HUES6 (cell line): ENCODE measurements around the gene LOXL4.

Experiments
- H3K27ac ChIP-seq: 2 replicates; pipeline ENCODE4 v1.7.0; 2013; ENCODE audit warnings: low read depth, mild to moderate bottlenecking, low read length, inconsistent platforms
- H3K27me3 ChIP-seq: 2 replicates; pipeline ENCODE4 v1.6.1; 2013; ENCODE audit warnings: low read length; ENCODE audit not compliant: control insufficient read depth, insufficient read depth
- H3K36me3 ChIP-seq: 2 replicates; pipeline ENCODE4 v1.6.1; 2013; ENCODE audit warnings: low read length; ENCODE audit not compliant: control insufficient read depth, insufficient read depth
- H3K4me1 ChIP-seq: 2 replicates; pipeline ENCODE4 v1.6.1; 2013; ENCODE audit warnings: low read length; ENCODE audit not compliant: control insufficient read depth, insufficient read depth
- H3K4me3 ChIP-seq: 2 replicates; pipeline ENCODE4 v1.5.1; 2013; ENCODE audit warnings: low read depth, low read length
- H3K9ac ChIP-seq: one replicate; pipeline ENCODE4 v1.6.1; 2013; ENCODE audit warnings: mild to moderate bottlenecking, low read length
- H3K9me3 ChIP-seq: 2 replicates; pipeline ENCODE4 v1.6.1; 2013; ENCODE audit warnings: low read depth, low read length; ENCODE audit not compliant: control insufficient read depth, insufficient read depth

Gene LOXL4

GRCh38 chr10:98262571-98262970, 5.4 kb downstream of the LOXL4 start:
- H3K27me3 ChIP-seq: peaks cover 4% of the 10 kb centered on the region; the same call in 1 of the 2 replicates
- no peaks in the 10 kb centered on the region for H3K36me3 ChIP-seq
- no peak overlapping the region for H3K4me3 ChIP-seq
- H3K4me1 ChIP-seq: peaks cover 20% of the 10 kb centered on the region
- no peak overlapping the region for H3K27ac ChIP-seq
- no peak overlapping the region for H3K9ac ChIP-seq
- no peaks in the 10 kb centered on the region for H3K9me3 ChIP-seq

- H3K9ac ChIP-seq: no peak overlapping the region
- H3K27ac ChIP-seq: no peak overlapping the region
- no peaks in the 10 kb centered on the region for H3K9me3 ChIP-seq
- no peaks in the 10 kb centered on the region for H3K27me3 ChIP-seq
- H3K4me3 ChIP-seq: no peak overlapping the region
- H3K36me3 ChIP-seq: no peaks in the 10 kb centered on the region
- peaks cover 12% of the 10 kb centered on the region; the same call in 1 of the 2 replicates for H3K4me1 ChIP-seq
These were observed 6.3 kb downstream of the LOXL4 start for GRCh38 chr10:98261436-98262277.

DNA sequence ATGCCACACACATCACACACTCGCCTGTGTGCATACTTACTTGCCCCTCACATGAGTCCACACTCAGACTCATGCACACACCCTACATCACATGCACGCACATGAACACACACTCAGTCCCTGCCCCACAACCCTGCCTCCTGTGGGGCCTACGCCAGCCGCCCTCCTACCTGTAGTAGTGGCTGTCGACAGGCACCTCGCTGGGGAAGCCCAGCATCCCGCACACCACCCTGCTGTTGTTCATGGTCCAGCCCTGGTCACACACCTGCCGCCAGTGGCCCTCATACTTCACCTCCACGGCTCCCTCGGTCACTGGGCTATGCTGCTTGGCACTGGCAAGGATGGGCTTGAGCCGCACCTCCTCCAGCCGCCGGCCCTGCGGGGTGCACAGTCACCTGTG, 7.2 kb downstream of the LOXL4 start:
- Histone ChIP-seq H3K36me3 (no peaks in the 10 kb centered on the region), H3K27ac (no peak overlapping the region), H3K9me3 (no peaks in the 10 kb centered on the region), H3K9ac (no peak overlapping the region), H3K27me3 (no peaks in the 10 kb centered on the region), H3K4me3 (no peak overlapping the region), H3K4me1 (peaks cover 4% of the 10 kb centered on the region; the same call in 1 of the 2 replicates)

DNA sequence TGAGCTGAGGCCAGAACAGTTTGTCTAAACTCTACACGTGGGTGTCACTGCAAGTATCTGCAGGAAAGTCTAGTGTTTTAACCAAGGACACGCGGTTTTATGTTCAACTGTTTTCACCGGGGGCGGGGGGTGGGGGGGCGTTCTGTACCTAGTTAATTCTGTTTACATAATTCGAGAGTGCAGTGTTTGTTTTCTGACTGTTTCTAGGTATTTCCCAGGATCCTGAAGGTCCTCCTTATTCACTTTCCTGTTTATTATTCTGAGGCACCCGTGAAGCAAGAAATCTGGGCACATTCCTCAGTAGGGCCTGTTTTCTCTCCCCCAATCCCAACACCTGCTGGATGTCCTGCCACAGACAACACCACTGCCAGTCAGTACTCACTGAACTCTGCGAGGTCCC, 7.6 kb downstream of the LOXL4 start:
- Histone ChIP-seq H3K27ac (no peak overlapping the region), H3K9ac (no peak overlapping the region), H3K4me3 (no peak overlapping the region), H3K4me1 (no peaks in the 10 kb centered on the region; the same call in 1 of the 2 replicates), H3K36me3 (no peaks in the 10 kb centered on the region), H3K9me3 (no peaks in the 10 kb centered on the region), H3K27me3 (no peaks in the 10 kb centered on the region)

GRCh38 chr10:98259606-98260315, 8.2 kb downstream of the LOXL4 start:
- no peak overlapping the region for H3K4me3 ChIP-seq
- no peak overlapping the region for H3K9ac ChIP-seq
- H3K36me3 ChIP-seq: no peaks in the 10 kb centered on the region
- H3K4me1 ChIP-seq: no peaks in the 10 kb centered on the region; the same call in 1 of the 2 replicates
- H3K9me3 ChIP-seq: no peaks in the 10 kb centered on the region
- H3K27me3 ChIP-seq: no peaks in the 10 kb centered on the region
- no peak overlapping the region for H3K27ac ChIP-seq

DNA sequence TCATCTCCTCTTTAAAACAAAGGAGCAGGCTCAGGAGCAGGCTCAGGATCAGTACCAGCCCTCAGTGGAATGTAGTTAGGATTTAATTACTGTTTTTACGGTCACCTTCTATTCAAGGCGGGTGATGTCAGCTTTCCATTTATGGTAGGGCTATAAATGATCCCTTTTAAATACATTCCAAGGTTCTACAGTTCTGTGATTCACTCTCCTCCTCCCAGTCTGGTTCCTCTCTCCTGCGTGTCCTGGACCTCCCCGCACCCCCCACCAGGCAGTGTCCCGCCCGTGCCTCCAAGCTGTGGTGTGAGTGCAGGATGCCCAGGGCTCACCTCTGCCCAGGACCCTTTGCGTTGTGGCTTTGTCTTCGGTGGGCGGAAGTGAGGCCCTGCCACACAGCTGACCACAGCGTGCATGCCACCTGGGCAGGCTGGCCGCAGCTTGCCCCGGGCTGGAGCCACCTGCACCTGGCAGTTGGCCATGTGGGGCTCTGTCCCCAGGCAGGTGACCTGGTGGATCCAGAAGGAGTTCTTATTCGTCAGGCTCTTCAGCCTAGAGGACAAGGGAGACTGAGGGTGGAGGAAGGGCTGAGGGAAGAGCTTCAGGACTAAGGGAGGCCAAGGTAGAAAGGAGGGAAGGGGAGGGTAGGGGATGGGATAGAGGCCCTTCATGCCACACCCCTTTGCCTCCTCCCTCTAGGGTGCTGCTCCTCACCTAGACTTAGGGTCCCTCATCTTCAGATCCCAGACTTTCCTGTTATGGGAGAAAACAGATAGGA, 9.1 kb downstream of the LOXL4 start:
- H3K27me3 ChIP-seq: no peaks in the 10 kb centered on the region
- H3K4me3 ChIP-seq: no peak overlapping the region
- H3K27ac ChIP-seq: no peak overlapping the region
- H3K4me1 ChIP-seq: no peaks in the 10 kb centered on the region; the same call in 1 of the 2 replicates
- H3K36me3 ChIP-seq: no peaks in the 10 kb centered on the region
- H3K9me3 ChIP-seq: no peaks in the 10 kb centered on the region
- H3K9ac ChIP-seq: no peak overlapping the region

DNA sequence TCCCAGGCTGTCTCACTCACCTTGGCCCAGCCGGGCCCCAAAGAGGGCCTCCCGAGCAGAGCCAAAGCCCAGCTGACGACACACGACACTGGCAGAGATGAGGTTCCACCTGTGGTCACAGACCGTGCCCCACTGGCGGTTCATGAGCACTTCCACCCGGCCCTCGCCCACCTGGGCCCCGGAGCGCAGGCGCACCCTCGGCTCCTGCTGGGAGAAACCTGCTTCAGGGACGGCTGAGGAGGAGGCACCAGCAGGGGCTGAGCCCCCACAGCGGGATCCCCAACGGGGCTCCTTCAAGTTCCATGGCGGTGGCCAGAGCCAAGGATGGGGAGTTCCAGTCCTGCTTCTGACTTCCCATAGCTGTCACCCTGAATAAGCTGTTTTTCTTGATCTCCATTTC, 10.0 kb downstream of the LOXL4 start:
- Histone ChIP-seq H3K9ac (no peak overlapping the region), H3K27ac (no peak overlapping the region), H3K27me3 (no peaks in the 10 kb centered on the region), H3K9me3 (no peaks in the 10 kb centered on the region), H3K4me1 (no peaks in the 10 kb centered on the region; the same call in 1 of the 2 replicates), H3K36me3 (no peaks in the 10 kb centered on the region), H3K4me3 (no peak overlapping the region)

DNA sequence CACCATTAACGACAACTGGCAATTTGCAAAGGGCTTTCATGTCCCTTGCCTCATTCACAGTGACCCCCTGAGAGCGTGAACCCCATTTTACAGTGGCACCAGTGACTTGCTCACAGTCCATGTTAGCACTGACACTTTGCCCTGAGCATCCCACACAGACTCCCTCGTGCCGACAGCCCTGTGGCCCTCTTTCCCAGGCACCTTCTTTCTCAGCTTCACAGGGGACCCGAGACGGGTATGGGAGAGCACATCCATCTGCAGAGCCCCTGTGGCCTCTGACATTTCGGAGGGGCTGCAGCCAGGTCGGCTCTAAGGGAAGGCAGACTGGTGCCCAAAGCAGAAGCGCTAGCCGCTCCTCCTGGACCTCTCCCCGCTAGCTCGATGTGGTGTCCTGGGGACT, 10.8 kb downstream of the LOXL4 start:
- no peaks in the 10 kb centered on the region for H3K9me3 ChIP-seq
- no peaks in the 10 kb centered on the region for H3K36me3 ChIP-seq
- no peaks in the 10 kb centered on the region for H3K27me3 ChIP-seq
- peaks cover 3% of the 10 kb centered on the region; the same call in 1 of the 2 replicates for H3K4me1 ChIP-seq
- no peak overlapping the region for H3K27ac ChIP-seq
- no peak overlapping the region for H3K4me3 ChIP-seq
- no peak overlapping the region for H3K9ac ChIP-seq

GRCh38 chr10:98256692-98257091, 11.3 kb downstream of the LOXL4 start:
- Histone ChIP-seq H3K27ac (no peak overlapping the region), H3K4me3 (no peak overlapping the region), H3K9me3 (no peaks in the 10 kb centered on the region), H3K27me3 (no peaks in the 10 kb centered on the region), H3K36me3 (no peaks in the 10 kb centered on the region), H3K4me1 (peaks cover 8% of the 10 kb centered on the region; the same call in 1 of the 2 replicates), H3K9ac (no peak overlapping the region)

DNA sequence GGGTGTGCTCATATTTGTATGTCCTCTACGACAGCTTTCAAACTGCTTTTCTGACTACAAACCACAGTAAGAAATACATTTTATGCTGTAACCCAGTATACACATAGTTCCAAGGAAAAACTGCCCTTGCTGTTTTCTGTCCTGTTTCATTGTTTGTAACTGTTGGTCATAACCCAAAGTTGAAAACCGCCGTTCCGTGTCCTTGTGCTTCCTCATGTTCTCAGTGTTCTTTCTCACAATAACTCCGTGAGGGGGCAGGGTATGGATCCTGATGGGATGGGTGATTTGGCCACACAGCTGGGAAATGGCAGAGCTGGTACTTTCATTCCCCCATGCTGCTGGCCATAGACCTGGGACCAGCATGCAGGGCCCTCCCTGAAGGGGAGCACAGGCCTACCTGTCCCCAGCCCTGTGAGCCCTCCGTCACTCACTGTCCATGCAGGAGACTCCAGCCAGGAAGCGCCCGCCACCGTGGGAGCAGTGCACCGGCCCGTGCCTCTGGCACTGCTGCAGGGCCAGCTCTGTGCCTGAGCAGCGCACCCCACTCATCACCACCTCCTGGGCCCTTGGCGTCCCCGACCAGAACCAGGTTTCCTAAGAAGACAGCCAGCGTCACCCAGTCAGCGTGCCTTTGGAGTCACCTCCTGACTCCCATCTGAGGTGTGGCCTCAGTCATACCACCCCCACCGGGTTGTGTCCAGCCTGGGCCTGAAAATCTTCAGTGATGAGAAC, 12.7 kb downstream of the LOXL4 start:
- no peak overlapping the region for H3K9ac ChIP-seq
- no peak overlapping the region for H3K27ac ChIP-seq

More for the DNA sequence above, 12.7 kb downstream of the LOXL4 start:
- H3K36me3 ChIP-seq: no peaks in the 10 kb centered on the region
- peaks cover 11% of the 10 kb centered on the region; the same call in 1 of the 2 replicates for H3K4me1 ChIP-seq
- H3K9me3 ChIP-seq: no peaks in the 10 kb centered on the region
- no peaks in the 10 kb centered on the region for H3K27me3 ChIP-seq
- H3K4me3 ChIP-seq: no peak overlapping the region
